OCI-LY1 (cell line): ENCODE results near the gene CDH23.

Experiments used
- EZH2 ChIP-seq: fragments of 200-600 bp; sonication (generic), shearing (Covaris generic); IDR thresholded peaks from 2 replicates; pipeline ENCODE4 v1.8.0; 2017; ENCODE audit warnings: borderline replicate concordance, mixed run types, mild to moderate bottlenecking, antibody characterized with exemption, low read length, moderate library complexity, mixed read lengths
- TF ChIP-seq, protein P1 (sequence below): fragments of 200-600 bp; sonication (generic), shearing (Covaris generic); IDR thresholded peaks from 2 replicates; pipeline ENCODE4 v1.5.1; 2017; ENCODE audit warnings: mild to moderate bottlenecking, antibody characterized with exemption, low read length, moderate library complexity, mixed read lengths

DNA sequence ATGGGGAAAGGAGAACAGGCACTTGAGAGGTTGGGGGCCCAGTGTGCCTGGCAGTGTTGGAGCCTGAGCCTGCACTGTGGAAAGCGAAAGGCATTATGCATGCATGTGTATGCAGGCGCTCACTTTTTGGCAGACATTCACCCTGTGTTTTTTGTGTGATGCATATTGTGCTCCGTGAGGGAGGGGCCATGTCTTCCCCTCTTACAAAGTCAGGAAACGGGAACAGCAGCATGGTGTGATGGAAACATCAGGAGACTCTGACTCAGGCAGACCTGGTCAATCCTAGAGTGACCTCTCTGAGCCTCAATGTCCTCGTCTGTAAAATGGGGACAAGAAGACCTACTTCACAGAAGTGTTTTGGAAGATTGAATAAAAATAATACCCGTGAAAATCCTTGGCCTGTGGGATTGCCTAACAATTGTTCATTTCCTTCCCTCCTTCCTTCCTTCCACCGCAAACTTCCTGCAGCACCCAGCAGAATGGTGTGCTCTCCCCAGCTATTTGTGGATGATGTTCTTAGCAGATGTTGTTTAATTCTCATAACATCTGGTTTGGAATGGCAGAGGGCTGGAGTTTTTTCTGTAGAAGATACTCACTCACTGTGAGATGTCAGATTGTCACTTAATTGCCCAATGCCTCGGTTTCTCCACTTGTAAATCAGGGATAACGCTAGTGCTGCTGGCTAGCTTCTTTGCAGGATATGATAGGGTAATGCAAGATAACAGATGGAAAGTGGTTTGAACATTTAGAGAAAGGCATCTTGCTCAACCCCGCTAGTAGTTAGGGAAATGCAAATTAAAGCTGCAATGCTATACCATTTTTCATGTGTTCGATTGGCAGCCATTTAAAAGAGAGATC, 39.8 kb downstream of the CDH23 start:
- TF ChIP-seq, protein P1, sequence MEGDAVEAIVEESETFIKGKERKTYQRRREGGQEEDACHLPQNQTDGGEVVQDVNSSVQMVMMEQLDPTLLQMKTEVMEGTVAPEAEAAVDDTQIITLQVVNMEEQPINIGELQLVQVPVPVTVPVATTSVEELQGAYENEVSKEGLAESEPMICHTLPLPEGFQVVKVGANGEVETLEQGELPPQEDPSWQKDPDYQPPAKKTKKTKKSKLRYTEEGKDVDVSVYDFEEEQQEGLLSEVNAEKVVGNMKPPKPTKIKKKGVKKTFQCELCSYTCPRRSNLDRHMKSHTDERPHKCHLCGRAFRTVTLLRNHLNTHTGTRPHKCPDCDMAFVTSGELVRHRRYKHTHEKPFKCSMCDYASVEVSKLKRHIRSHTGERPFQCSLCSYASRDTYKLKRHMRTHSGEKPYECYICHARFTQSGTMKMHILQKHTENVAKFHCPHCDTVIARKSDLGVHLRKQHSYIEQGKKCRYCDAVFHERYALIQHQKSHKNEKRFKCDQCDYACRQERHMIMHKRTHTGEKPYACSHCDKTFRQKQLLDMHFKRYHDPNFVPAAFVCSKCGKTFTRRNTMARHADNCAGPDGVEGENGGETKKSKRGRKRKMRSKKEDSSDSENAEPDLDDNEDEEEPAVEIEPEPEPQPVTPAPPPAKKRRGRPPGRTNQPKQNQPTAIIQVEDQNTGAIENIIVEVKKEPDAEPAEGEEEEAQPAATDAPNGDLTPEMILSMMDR: no peak
- TF ChIP-seq EZH2: no peak
